Measurements from ENCODE around the gene HERC4. TPM values are rescaled to one million over a fixed set of nuclear protein-coding genes. Genes with fewer than 3 reads are reported as not detected.
"Not testable (repeated sequence)": the region's sequence is repeated elsewhere in the genome, so short reads cannot be mapped to it uniquely, and the experiment has no call there.

Gene HERC4
- polyA plus RNA-seq, 3 donors from 2014 or later: 9.6 to 20.7 (median 12.7) TPM

DNA sequence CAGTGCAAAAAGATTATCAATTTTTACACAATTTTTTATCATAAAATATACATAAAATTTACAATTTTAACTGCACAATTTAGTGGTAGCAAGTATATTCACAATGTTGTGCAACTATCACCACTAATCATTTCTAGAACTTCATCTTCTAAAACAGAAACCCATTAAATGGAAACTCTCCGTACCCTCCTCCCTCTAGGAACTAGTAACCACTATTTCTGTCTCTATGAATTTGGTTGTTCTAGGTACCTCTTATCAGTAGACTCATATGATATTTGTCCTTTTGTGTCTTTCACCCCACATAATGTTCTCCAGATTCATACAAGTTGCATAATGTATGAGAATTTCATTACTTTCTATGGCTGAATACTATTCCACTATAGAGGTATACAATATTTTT is 73.5 kb downstream of the HERC4 start:
- peaks cover 15 to 21% (median 18%) of the 10 kb centered on the region in 3 donors for H3K36me3 Mint-ChIP-seq
- no peak for DNase-seq
- no peaks in the 10 kb centered on the region for H3K4me1 Mint-ChIP-seq
- no peak overlapping the region for H3K4me3 Mint-ChIP-seq
- H3K27ac Mint-ChIP-seq: peak overlapping the region in 1 of 6 donors; percentile 35
- no peaks in the 10 kb centered on the region for H3K9me3 Mint-ChIP-seq
- H3K27me3 Mint-ChIP-seq (ENCODE audit: low read depth in 3 of 3): peaks cover 0 to 3% (median 2%) of the 10 kb centered on the region in 3 donors

DNA sequence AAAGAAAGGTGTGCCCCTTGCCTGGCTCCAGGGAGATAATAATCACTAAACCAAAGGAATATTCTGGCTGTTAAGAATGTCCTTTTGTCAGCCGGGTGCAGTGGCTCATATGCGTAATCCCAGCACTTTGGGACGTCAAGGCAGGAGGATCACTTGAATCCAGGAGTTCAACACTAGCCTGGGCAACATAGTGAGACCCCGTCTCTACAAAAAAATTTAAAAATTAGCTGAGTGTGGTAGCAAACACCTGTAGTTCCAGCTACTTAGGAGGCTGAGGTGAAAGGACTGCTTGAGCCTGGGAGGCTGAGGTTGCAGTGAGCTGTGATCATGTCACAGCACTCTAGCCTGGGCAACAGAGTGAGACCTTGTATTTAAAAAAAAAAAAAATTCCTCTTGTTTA is 74.1 kb downstream of the HERC4 start:
- H3K36me3 Mint-ChIP-seq: peaks cover 15 to 21% (median 18%) of the 10 kb centered on the region in 3 donors
- no peak overlapping the region for H3K27ac Mint-ChIP-seq
- H3K4me1 Mint-ChIP-seq: no peaks in the 10 kb centered on the region

DNA sequence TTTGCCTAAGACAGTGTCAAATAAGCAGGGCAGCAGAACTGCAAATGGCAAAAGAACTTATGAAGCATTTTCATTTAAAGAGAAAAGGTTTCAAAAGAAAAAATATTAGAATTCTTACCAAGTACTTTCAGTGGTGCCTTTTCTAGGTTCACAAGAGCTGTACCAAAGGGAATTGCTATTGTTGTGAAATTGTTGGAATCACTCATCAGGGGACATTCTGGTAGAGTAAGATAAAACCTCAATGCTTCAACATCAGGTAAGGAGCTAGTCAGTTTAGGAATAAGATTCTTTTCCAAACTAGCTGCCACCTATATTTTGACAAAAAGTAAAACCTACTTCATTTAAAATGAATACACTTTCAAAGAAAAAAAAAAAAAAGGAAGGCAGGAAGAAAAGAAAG is 85.0 kb downstream of the HERC4 start:
- Mint-ChIP-seq H3K27ac (peak overlapping the region in 2 of 6 donors; percentile 17 to 22), H3K9me3 (no peaks in the 10 kb centered on the region), H3K4me1 (peaks cover 0 to 5% of the 10 kb centered on the region in 2 donors), H3K36me3 (peaks cover 11 to 35% (median 22%) of the 10 kb centered on the region in 3 donors), H3K4me3 (no peak overlapping the region), H3K27me3 (ENCODE audit: low read depth in 3 of 3) (no peaks in the 10 kb centered on the region)
- DNase-seq: no peak

More for the DNA sequence above, 74.1 kb downstream of the HERC4 start:
- H3K4me3 Mint-ChIP-seq: no peak overlapping the region
- peaks cover 0 to 3% (median 2%) of the 10 kb centered on the region in 3 donors for H3K27me3 Mint-ChIP-seq (ENCODE audit: low read depth in 3 of 3)
- H3K9me3 Mint-ChIP-seq: no peaks in the 10 kb centered on the region
- no peak for DNase-seq

DNA sequence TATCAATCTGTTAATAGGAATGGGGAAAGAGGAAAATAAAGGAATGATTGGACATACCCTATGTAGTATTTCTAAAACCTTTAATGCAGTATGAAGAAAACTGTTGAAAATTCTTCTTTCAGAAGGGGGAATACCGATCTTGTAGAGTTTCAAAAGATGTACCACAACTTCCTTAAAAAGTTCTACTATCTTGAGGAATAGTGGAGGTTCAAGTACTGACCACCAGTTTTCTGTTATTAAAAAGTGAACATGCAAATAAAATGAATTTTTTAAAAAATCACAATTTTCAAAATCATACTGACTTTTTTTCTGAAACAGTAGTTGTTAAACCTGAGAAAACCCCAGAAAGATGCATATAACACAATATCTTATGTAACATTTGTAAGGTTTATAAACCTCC is 86.5 kb downstream of the HERC4 start:
- peaks cover 13 to 32% (median 22%) of the 10 kb centered on the region in 3 donors for H3K36me3 Mint-ChIP-seq
- H3K4me3 Mint-ChIP-seq: no peak overlapping the region
- peaks cover 0 to 2% (median 2%) of the 10 kb centered on the region in 3 donors for H3K27me3 Mint-ChIP-seq (ENCODE audit: low read depth in 3 of 3)
- peak overlapping the region in 1 of 6 donors; percentile 7 for H3K27ac Mint-ChIP-seq
- DNase-seq: no peak
- H3K9me3 Mint-ChIP-seq: no peaks in the 10 kb centered on the region
- peaks cover 0 to 5% of the 10 kb centered on the region in 2 donors for H3K4me1 Mint-ChIP-seq

DNA sequence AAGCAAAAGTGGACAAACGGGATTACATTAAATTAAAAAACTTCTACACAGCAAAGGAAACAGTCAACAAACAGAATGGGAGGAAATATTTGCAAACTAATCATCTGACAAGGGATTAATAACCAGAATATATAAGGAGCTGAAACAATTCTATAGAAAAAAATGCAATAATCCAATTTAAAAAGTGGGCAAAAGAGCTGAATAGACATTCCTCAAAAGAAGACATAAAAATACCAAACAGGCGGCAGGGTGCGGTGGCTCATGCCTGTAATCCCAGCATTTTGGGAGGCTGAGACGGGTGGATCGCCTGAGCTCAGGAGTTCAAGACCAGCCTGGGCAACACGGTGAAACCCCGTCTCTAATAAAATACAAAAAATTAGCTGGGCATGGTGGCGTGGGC is 92.5 kb downstream of the HERC4 start:
- H3K4me3 Mint-ChIP-seq; H3K9me3 Mint-ChIP-seq; H3K4me1 Mint-ChIP-seq; H3K27me3 Mint-ChIP-seq (ENCODE audit: low read depth in 3 of 3); H3K27ac Mint-ChIP-seq; DNase-seq: not testable (repeated sequence)
- peaks cover 24 to 32% (median 26%) of the 10 kb centered on the region in 3 donors for H3K36me3 Mint-ChIP-seq

DNA sequence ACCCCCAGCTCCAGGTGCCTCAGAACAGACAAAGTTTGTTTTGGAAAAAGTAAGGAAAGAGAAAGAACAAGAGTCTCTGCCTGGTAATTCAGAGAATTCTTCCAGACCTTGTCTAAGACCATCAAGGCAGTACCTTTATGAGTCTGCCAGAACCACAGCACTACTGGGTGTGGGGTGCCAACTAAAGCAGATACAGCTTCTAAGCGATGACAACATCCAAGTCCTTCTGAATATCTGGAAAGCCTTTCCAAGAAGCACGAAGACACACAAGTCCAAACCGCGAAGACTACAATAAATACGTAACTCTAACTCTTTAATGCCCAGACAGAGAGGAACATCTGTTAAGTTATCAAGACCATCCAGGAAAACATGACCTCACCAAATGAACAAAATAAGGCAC is 96.3 kb downstream of the HERC4 start:
- no peaks in the 10 kb centered on the region for H3K9me3 Mint-ChIP-seq
- H3K4me1 Mint-ChIP-seq: peaks cover 1 to 7% of the 10 kb centered on the region in 2 donors
- H3K27me3 Mint-ChIP-seq (ENCODE audit: low read depth in 3 of 3): no peaks in the 10 kb centered on the region
- peaks cover 32 to 45% (median 36%) of the 10 kb centered on the region in 3 donors for H3K36me3 Mint-ChIP-seq
- H3K27ac Mint-ChIP-seq: peak overlapping the region in 1 of 6 donors; percentile 50
- no peak for DNase-seq
- H3K4me3 Mint-ChIP-seq: no peak overlapping the region

DNA sequence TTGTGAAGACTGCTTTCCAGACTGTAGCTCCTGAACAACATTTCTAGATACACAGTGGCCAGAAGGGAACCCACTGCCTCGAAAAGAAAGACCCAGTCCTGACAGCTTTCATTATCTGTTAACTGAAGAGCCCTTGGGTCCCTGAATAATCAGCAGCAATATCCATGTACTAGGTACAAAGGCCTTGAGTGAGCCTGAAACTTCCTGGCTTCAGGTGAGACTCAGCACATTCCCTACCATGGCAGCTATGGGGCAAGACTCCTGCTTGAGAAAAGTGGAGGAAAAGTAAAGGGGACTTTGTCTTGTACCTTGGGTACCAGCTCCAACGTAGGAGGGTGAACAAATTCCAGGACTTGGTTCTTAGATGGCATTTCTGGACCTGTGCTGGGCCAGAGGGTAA is 97.8 kb downstream of the HERC4 start:
- Mint-ChIP-seq H3K27ac (no peak overlapping the region), H3K4me3 (no peak overlapping the region), H3K36me3 (peaks cover 36 to 53% (median 40%) of the 10 kb centered on the region in 3 donors), H3K27me3 (ENCODE audit: low read depth in 3 of 3) (no peaks in the 10 kb centered on the region), H3K4me1 (peaks cover 1 to 7% of the 10 kb centered on the region in 2 donors), H3K9me3 (no peaks in the 10 kb centered on the region)
- no peak for DNase-seq

DNA sequence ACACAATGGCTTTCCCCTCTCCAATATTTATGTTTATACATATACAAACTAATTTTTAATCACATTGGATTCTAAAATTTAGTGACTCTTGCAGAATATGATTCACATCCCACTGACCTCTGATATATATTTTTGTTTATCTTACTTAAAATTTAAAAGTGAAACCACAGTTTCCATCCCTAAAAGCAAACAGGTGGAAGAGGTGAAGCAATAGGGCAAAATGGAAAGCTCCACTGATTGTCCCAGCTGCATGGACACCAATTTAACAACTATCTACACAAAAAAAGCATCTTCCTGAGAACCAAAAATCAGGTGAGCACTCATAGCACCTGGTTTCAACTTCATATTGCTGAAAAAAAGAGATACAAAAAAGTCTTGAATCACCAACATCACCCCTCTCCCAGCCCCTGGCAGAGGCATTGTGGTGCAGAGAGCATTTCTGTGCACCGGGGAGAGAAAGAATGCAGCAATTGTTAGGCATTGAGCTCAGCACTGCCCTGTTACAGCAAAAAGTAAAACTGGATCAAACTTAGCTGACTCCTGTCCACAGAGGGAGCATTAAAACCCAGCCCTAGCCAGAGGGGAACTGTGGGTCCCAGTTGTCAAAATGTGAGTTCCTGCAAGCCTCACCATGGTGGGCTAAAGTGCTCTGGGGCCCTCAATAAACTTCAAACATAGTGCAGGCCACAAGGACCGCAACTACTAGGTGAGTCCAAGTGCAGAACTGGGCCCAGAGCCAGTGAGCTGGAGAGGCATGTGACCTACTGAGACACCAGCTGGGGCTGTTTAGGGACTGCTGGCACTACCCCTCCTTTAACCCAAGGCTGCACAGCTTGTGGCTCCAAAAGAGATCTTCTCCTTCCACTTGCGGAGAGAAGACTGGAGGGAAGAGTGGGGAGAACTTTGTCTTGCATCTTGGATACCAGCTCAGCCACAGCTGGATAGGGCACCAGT is 98.5 kb downstream of the HERC4 start:
- H3K36me3 Mint-ChIP-seq: peaks cover 36 to 57% (median 44%) of the 10 kb centered on the region in 3 donors
- peak overlapping the region in 3 of 6 donors; percentile 4 to 18 (median 4) for H3K27ac Mint-ChIP-seq
- peaks cover 1 to 7% of the 10 kb centered on the region in 2 donors for H3K4me1 Mint-ChIP-seq
- peaks cover 0 to 4% (median 2%) of the 10 kb centered on the region in 6 donors for H3K9me3 Mint-ChIP-seq
- H3K27me3 Mint-ChIP-seq (ENCODE audit: low read depth in 3 of 3): no peaks in the 10 kb centered on the region
- DNase-seq: no peak
- no peak overlapping the region for H3K4me3 Mint-ChIP-seq

DNA sequence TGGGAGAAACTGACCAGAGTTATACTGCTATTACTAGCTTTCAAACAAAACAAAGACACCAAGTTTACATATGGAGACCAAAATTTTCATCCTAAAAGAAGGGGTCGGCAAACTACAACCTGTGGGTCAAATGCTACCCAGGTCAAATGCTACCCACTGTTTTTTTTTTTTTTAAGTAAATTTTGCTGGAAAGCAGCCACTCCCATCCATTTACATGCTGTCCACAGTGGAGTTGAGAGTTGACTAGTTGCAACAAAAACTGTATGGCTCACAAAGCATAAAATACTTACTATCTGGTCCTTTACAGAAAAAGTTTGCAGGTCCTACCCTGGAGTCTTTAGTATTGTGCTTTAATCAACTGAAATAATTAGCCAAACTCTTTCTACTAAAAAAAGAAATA is 99.2 kb downstream of the HERC4 start:
- H3K27me3 Mint-ChIP-seq (ENCODE audit: low read depth in 3 of 3): no peaks in the 10 kb centered on the region
- peaks cover 0 to 9% (median 4%) of the 10 kb centered on the region in 6 donors for H3K9me3 Mint-ChIP-seq
- peaks cover 38 to 59% (median 47%) of the 10 kb centered on the region in 3 donors for H3K36me3 Mint-ChIP-seq
- no peak overlapping the region for H3K27ac Mint-ChIP-seq
- peaks cover 1 to 7% of the 10 kb centered on the region in 2 donors for H3K4me1 Mint-ChIP-seq
- H3K4me3 Mint-ChIP-seq: no peak overlapping the region
- no peak for DNase-seq

DNA sequence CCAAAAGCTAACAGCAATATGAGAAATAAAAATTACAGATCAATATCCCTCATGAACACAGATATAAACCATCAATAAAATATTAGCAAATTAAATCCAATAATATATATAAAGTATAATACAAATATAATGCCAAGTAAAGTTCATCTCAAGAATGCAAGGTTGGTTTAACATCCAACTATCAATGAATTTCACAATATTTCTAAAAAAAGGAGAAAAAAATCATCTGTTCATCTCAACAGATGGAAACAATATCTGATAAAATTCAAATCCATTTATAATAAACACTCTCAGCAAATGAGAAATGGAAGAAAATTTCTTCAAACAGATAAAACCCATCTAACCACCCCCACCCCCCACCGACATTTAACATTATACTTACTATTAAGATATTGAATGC is 103.8 kb downstream of the HERC4 start:
- Mint-ChIP-seq H3K27me3 (ENCODE audit: low read depth in 3 of 3) (peaks cover 0 to 1% (median 0%) of the 10 kb centered on the region in 3 donors), H3K36me3 (peaks cover 48 to 62% (median 57%) of the 10 kb centered on the region in 3 donors), H3K4me1 (peaks cover 11 to 26% of the 10 kb centered on the region in 2 donors), H3K27ac (no peak overlapping the region), H3K9me3 (peaks cover 3 to 13% (median 7%) of the 10 kb centered on the region in 6 donors), H3K4me3 (no peak overlapping the region)
- no peak for DNase-seq

DNA sequence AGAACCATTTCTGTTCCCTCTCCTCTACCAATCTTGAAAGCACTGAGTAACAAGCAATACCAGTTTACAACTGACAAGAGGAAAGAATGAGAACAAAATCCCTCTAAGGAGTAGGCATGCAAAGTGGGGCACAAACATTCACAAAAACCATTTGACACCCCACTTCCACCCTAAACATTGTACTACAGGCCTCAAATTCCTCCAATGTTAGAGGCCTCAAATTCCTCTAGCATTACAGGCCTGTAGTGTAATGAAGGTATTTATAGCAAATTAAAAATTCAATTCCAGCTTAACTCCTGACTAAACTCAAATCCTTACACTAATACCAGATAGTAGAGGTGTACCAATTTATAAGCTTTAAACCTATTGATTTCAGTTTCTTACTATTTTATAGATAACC is 105.2 kb downstream of the HERC4 start:
- Mint-ChIP-seq H3K27me3 (ENCODE audit: low read depth in 3 of 3) (peaks cover 0 to 1% (median 0%) of the 10 kb centered on the region in 3 donors), H3K36me3 (peaks cover 50 to 64% (median 54%) of the 10 kb centered on the region in 3 donors), H3K4me1 (peaks cover 11 to 23% of the 10 kb centered on the region in 2 donors), H3K4me3 (no peak overlapping the region), H3K27ac (peak overlapping the region in 2 of 6 donors; percentile 23 to 56), H3K9me3 (peaks cover 3 to 13% (median 7%) of the 10 kb centered on the region in 6 donors)
- no peak for DNase-seq

DNA sequence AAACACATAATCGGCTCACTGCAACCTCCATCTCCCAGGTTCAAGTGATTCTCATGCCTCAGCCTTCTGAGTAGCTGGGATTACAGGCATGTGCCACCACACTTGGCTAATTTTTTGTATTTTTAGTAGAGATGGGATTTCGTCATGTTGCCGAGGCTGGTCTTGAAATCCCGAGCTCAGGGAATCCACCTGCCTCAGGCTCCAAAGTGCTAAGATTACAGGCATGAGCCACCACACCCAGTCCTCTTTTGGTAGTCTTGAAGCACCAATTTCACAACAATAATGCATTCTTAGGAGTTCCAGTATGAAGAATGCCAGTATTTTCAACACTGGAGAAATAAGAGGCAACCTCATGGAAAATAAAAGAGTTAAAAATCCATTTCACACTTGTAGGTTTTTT is 109.0 kb downstream of the HERC4 start:
- peaks cover 11 to 23% of the 10 kb centered on the region in 2 donors for H3K4me1 Mint-ChIP-seq
- not testable (repeated sequence) for H3K27ac Mint-ChIP-seq; DNase-seq; H3K27me3 Mint-ChIP-seq (ENCODE audit: low read depth in 3 of 3); H3K4me3 Mint-ChIP-seq; H3K9me3 Mint-ChIP-seq
- H3K36me3 Mint-ChIP-seq: peaks cover 34 to 49% (median 39%) of the 10 kb centered on the region in 3 donors

DNA sequence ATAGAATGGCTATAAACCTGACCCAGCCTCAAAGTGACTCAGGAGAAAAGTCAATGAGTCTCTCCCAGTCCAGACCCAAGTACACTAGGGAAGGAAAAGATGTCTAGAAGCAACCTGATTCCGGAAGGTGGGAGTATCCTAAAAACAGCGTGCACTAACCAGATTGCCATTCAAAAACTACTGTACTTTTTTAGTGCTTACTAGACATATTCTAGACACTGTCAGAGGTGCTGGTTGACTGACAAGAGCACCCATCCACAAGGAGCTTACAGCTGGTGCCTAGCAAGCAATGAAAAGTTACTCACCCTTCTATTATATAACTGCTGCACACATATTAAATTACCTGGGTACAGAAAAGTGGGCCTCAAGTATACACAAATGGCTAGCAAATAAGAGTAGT is 109.6 kb downstream of the HERC4 start:
- DNase-seq: no peak
- Mint-ChIP-seq H3K27me3 (ENCODE audit: low read depth in 3 of 3) (no peaks in the 10 kb centered on the region), H3K4me3 (no peak overlapping the region), H3K27ac (no peak overlapping the region), H3K9me3 (peaks cover 0 to 2% (median under 1%) of the 10 kb centered on the region in 6 donors), H3K36me3 (peaks cover 34 to 49% (median 40%) of the 10 kb centered on the region in 3 donors), H3K4me1 (peaks cover 11 to 23% of the 10 kb centered on the region in 2 donors)

DNA sequence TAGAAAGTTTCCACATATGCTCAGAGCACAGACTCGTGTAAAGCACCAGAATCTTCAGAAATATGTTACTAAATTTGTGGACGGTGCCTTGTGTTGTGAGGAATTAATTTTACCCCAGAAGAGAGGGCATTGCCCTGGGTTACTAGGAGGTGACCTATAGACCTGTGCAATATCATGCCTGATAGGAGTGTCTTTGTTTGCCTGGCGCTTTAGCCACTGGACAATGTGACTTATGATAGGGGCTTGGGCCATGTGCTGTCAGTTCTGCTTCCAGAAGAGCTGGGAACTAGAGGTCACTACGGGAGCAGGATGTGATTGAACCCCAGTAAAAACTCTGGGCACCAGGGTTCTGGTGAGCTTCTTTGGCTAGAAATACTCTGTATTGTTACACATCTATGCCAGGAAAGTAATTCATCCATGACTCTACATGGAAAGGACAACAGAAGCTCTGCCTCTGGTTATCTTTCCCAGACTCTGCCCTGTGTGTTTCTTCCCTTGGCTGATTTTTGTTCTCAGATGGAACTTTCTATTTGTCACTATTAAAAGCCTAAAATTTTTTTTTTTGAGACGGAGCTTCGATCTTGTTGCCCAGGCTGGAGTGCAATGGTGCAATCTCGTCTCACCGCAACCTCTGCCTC is 115.1 kb downstream of the HERC4 start:
- Mint-ChIP-seq H3K4me1 (no peaks in the 10 kb centered on the region), H3K4me3 (no peak overlapping the region), H3K27ac (no peak overlapping the region), H3K36me3 (peaks cover 17 to 21% (median 18%) of the 10 kb centered on the region in 3 donors), H3K27me3 (ENCODE audit: low read depth in 3 of 3) (peaks cover 0 to 1% (median 0%) of the 10 kb centered on the region in 3 donors), H3K9me3 (no peaks in the 10 kb centered on the region)
- no peak for DNase-seq

All from immature natural killer cell (primary cell).